Spleen (tissue), 7 donors: ENCODE results near the gene PAK1.

Source experiments
- POLR2A ChIP-seq, 3 donors: fragments of 450-650 bp; IDR thresholded peaks; one replicate each; pipeline ENCODE4 v1.5.1; 2017; ENCODE audit warnings: antibody characterized with exemption in 3 of 3, mild to moderate bottlenecking in 1 of 3
- TF ChIP-seq, protein P1 (sequence below), 11 experiments: fragments of 200-600 bp in 7 of 11; fragments of 450-650 bp in 4 of 11; sonication (generic) in 4 of 11; IDR thresholded peaks in 8 of 11; conservative IDR thresholded peaks in 3 of 11; 1 replicate in 7 of 11; 2 replicates in 4 of 11; pipeline versions ENCODE4 v1.4.0 to v1.8.0; 2016 to 2021; ENCODE audit warnings: antibody characterized with exemption in 11 of 11, inconsistent platforms in 4 of 11, mild to moderate bottlenecking in 1 of 11
- donor health status: DM: no; HTN: no; CAD: no; lungs with moderate emphysema.
- donor health status: DM: no; HTN: no; CAD: no.
- donor health status: DM: no; HTN: no; CAD: no.

DNA sequence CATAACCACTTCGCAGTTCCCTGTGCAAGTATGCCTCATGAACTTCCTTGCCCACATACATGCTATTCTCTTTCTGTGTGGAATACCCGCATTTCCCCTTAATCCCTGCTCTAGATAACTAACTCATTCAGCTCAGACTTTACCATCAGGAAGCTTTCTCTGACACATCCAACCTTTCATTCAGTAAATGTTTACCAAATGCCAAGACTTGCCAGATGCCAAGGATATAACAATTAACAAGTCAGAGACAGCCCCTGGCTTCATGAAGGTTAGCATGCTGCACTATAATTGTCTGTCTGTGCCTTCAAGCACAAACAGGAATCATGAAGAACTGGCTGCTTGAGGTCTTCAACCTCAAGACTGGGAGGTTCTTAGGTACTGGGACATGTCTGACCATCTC, 101.2 kb downstream of the PAK1 start:
- TF ChIP-seq POLR2A (IDR thresholded peaks at IDR 0.05), result no peak
- TF ChIP-seq, protein P1, sequence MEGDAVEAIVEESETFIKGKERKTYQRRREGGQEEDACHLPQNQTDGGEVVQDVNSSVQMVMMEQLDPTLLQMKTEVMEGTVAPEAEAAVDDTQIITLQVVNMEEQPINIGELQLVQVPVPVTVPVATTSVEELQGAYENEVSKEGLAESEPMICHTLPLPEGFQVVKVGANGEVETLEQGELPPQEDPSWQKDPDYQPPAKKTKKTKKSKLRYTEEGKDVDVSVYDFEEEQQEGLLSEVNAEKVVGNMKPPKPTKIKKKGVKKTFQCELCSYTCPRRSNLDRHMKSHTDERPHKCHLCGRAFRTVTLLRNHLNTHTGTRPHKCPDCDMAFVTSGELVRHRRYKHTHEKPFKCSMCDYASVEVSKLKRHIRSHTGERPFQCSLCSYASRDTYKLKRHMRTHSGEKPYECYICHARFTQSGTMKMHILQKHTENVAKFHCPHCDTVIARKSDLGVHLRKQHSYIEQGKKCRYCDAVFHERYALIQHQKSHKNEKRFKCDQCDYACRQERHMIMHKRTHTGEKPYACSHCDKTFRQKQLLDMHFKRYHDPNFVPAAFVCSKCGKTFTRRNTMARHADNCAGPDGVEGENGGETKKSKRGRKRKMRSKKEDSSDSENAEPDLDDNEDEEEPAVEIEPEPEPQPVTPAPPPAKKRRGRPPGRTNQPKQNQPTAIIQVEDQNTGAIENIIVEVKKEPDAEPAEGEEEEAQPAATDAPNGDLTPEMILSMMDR (IDR thresholded peaks at IDR 0.05 in 8 of 11, conservative IDR thresholded peaks at IDR 0.05 in 3 of 11), result no peak
